Measurements from ENCODE around the gene RORC. TPM values are rescaled to one million over a fixed set of nuclear protein-coding genes. Genes with fewer than 3 reads are reported as not detected.

The RORC gene
- total and polyA plus RNA-seq, 2 of the 8 experiments (the other 6 are each of a cell fraction or from before 2014, with no cell fraction given): 0.44 to 0.54 TPM

DNA sequence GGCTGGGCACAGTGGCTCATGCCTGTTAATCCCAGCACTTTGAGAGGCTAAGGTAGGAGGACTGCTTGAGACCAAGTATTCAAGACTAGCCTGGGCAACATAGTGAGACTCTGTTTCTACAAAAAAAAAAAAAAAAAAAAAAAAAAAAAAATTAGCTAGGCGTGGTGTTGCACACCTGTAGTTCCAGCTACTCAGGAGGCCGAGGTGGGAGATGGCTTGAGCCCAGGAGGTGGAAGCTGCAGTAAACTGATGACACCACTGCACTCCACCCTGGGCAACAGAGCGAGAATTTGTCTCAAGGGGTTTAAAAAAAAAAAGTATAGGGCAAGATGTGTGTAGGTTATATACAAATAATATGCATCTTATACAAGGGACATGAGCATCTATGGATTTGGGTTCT lies 43.9 kb downstream of the RORC start:
- H3K79me1 ChIP-seq (ENCODE audit: low read depth, low read length): no peaks in the 10 kb centered on the region; the same call in 1 of the 2 replicates
- no peak overlapping the region for H3K9ac ChIP-seq (replicated peaks in 1 of 4; ENCODE audit: extremely low read depth in 1 of 4, low read depth in 3 of 4, low read length in 3 of 4)
- H3K27me3 ChIP-seq (replicated peaks in 1 of 4; ENCODE audit: control insufficient read depth in 3 of 4, extremely low read depth in 1 of 4, insufficient read depth in 3 of 4, low read length in 3 of 4): no peaks in the 10 kb centered on the region
- H3K4me1 ChIP-seq (replicated peaks in 1 of 4; ENCODE audit: control insufficient read depth in 3 of 4, insufficient read depth in 4 of 4, low read length in 3 of 4): peaks cover 0 to 2% (median 0%) of the 10 kb centered on the region in 4 experiments; a peak in 1 of 7 replicates
- H4K8ac ChIP-seq (ENCODE audit: extremely low read depth, insufficient read depth, low read length): no peak overlapping the region
- 100% methylated on average over 2 of the region's 3 CpGs; no CpG with 5 or more reads in 1 of the 2 experiments for WGBS, 2 experiments (ENCODE audit: extremely low coverage in 1 of 2, insufficient coverage in 1 of 2, insufficient read length in 1 of 2, insufficient replicate concordance in 2 of 2, low coverage in 1 of 2, low lambda C conversion rate in 2 of 2, missing lambda C conversion rate in 1 of 2)
- no peak overlapping the region for H3K14ac ChIP-seq (ENCODE audit: insufficient read length)
- H2BK20ac ChIP-seq (ENCODE audit: low read length): no peak overlapping the region
- H2AFZ ChIP-seq (ENCODE audit: low read length): no peak overlapping the region
- H3K36me3 ChIP-seq (ENCODE audit: control insufficient read depth in 2 of 4, insufficient read depth in 4 of 4, low read length in 3 of 4): no peaks in the 10 kb centered on the region
- CTCF ChIA-PET (ENCODE audit: partially characterized antibody): interaction anchor here (0.6 to 1.5 kb wide), 6 partner anchors 24 to 227 kb away, joined by 3 to 4 read pairs (median 3); no protein-coding TSS in a partner anchor
- TF ChIP-seq SIRT6 (IDR thresholded peaks at IDR 0.05; ENCODE audit: low read length) (no peak), TAF1 (IDR thresholded peaks at IDR 0.05; ENCODE audit: low read depth, low read length) (no peak), TEAD4 (IDR thresholded peaks at IDR 0.05; ENCODE audit: low read depth, low read length) (no peak), CBX5 (IDR thresholded peaks at IDR 0.05; ENCODE audit: low read depth, low read length) (no peak), SP4 (IDR thresholded peaks at IDR 0.05; ENCODE audit: low read length) (no peak), CTBP2 (IDR thresholded peaks at IDR 0.05; ENCODE audit: borderline replicate concordance, insufficient read depth, insufficient read length, low read length) (no peak), HDAC6 (IDR thresholded peaks at IDR 0.05; ENCODE audit: low read depth, low read length) (no peak), ZNF274 (IDR thresholded peaks at IDR 0.05; ENCODE audit: borderline replicate concordance, extremely low read depth, low read length) (no peak), SIN3A (conservative IDR thresholded peaks at IDR 0.05 in 1 of 2, IDR thresholded peaks at IDR 0.05 in 1 of 2; ENCODE audit: low read depth in 1 of 2, low read length in 2 of 2) (no peak), GTF2F1 (IDR thresholded peaks at IDR 0.05; ENCODE audit: borderline replicate concordance, low read depth, low read length) (no peak), ASH2L (IDR thresholded peaks at IDR 0.05; ENCODE audit: low read length) (no peak), NANOG (IDR thresholded peaks at IDR 0.05; ENCODE audit: insufficient read depth, low read depth, low read length, poor library complexity, severe bottlenecking) (no peak)
- H3K4ac ChIP-seq (replicated peaks; ENCODE audit: insufficient read length, low read depth, low read length): no peak overlapping the region
- FAIRE-seq: no peak
- H2BK15ac ChIP-seq (ENCODE audit: low read length): no peak overlapping the region
- H4K5ac ChIP-seq (ENCODE audit: insufficient read length, low read depth, low read length): no peak overlapping the region
- no peak overlapping the region for H2AK5ac ChIP-seq (ENCODE audit: low read depth, low read length)
- no peak overlapping the region for H3K23ac ChIP-seq (ENCODE audit: insufficient read length)
- DNase-seq (ENCODE audit: low read depth in 1 of 2, low spot score in 2 of 2): no peak
- H3K56ac ChIP-seq (replicated peaks; ENCODE audit: insufficient read length, low read depth, low read length): no peak overlapping the region
- no peak overlapping the region for H2BK12ac ChIP-seq (ENCODE audit: low read depth, low read length)
- H3K18ac ChIP-seq (ENCODE audit: extremely low read depth, low read length): no peak overlapping the region
- no peak overlapping the region for H3K27ac ChIP-seq (ENCODE audit: low read depth, low read length)
- no peak overlapping the region for H2BK120ac ChIP-seq (replicated peaks; ENCODE audit: low read depth, low read length)
- no peak overlapping the region for H2BK5ac ChIP-seq (ENCODE audit: low read depth, low read length)
- no peaks in the 10 kb centered on the region for H4K20me1 ChIP-seq (replicated peaks in 1 of 2; ENCODE audit: control insufficient read depth in 1 of 2, insufficient read depth in 2 of 2, low read length in 2 of 2)
- H4K91ac ChIP-seq (replicated peaks; ENCODE audit: insufficient read length, low read length): no peak overlapping the region
- H3K4me3 ChIP-seq (ENCODE audit: extremely low read depth in 1 of 4, insufficient read depth in 2 of 4, low read depth in 3 of 4, low read length in 4 of 4): no peak overlapping the region
- POLR2A ChIA-PET (ENCODE audit: partially characterized antibody): interaction anchor here (0.6 to 2.5 kb wide), 2 partner anchors 53 to 112 kb away, joined by 3 to 6 read pairs; partner anchors contain the start of gene C2CD4D
- H3K4me2 ChIP-seq (ENCODE audit: insufficient read depth in 1 of 2, low read depth in 2 of 2, low read length in 2 of 2): no peak overlapping the region
- H3K79me2 ChIP-seq (ENCODE audit: control insufficient read depth in 1 of 2, insufficient read depth in 2 of 2, low read length in 2 of 2): 0 out of 4 replicates have a peak, but pooled peaks cover 0 to 3% of the 10 kb centered on the region in 2 experiments
- H3K9me3 ChIP-seq (ENCODE audit: insufficient read depth in 2 of 2, low read depth in 1 of 2, low read length in 1 of 2): no peaks in the 10 kb centered on the region
- peaks cover 13% of the 10 kb centered on the region for H3K23me2 ChIP-seq (ENCODE audit: low read depth, low read length)

Measured in H1 (cell line).